Measurements from ENCODE around the gene OR4C3.
A peak's percentile ranks its signal among the peaks of the same experiment; 100 is the strongest.
"Not testable (repeated sequence)": the region's sequence is repeated elsewhere in the genome, so short reads cannot be mapped to it uniquely, and the experiment has no call there.

The OR4C3 gene

GRCh38 chr11:48324620-48325019 is at the start of gene OR4C3:
Gene OR4C3 (plus strand): TSS chr11:48324920. CDS start chr11:48325022, 102 bp downstream.
- FAIRE-seq = not testable (repeated sequence)

- FAIRE-seq = peak; percentile 66
These were observed 18.8 kb upstream of the OR4C3 start, which contains the start of gene OR4S1 for GRCh38 chr11:48305923-48306322. Gene OR4S1 (plus strand): TSS chr11:48306223. CDS start chr11:48306223, 0 bp downstream.

GRCh38 chr11:48307760-48308386 is 16.8 kb upstream of the OR4C3 start:
- FAIRE-seq = no peak

GRCh38 chr11:48313590-48313989 is 11.1 kb upstream of the OR4C3 start:
- not testable (repeated sequence) for FAIRE-seq

GRCh38 chr11:48319813-48320212 is 4.9 kb upstream of the OR4C3 start:
- not testable (repeated sequence) for FAIRE-seq

GRCh38 chr11:48341466-48341865 is 16.7 kb downstream of the OR4C3 start:
- no peak for FAIRE-seq

GRCh38 chr11:48342505-48342904 is 17.8 kb downstream of the OR4C3 start:
- not testable (repeated sequence) for FAIRE-seq

GRCh38 chr11:48346286-48346685 is 21.6 kb downstream of the OR4C3 start:
- FAIRE-seq = not testable (repeated sequence)

GRCh38 chr11:48354013-48354412 is 29.3 kb downstream of the OR4C3 start:
- FAIRE-seq = no peak

- no peak for FAIRE-seq
These were observed 30.0 kb downstream of the OR4C3 start for GRCh38 chr11:48354677-48355076.

- FAIRE-seq = not testable (repeated sequence)
These were observed 36.6 kb downstream of the OR4C3 start for GRCh38 chr11:48361289-48361688.

GRCh38 chr11:48366365-48366764 is 41.6 kb downstream of the OR4C3 start, which contains the start of gene OR4C5:
Gene OR4C5 (minus strand): TSS chr11:48366465. CDS start chr11:48366465, 0 bp downstream.
- no peak for FAIRE-seq

Measured in endometrium (tissue), 2 donors.